CD8-positive, alpha-beta T cell (primary cell): ENCODE data around the gene TAF1L. TPM values are rescaled to one million over a fixed set of nuclear protein-coding genes. Genes with fewer than 3 reads are reported as not detected.

Experiments used
- total RNA-seq, 46 experiments: library from RNA in 2 of 46; stranded (reverse) in 2 of 46; gene quantifications; one replicate each; pipeline ENCODE4 v1.2.3 and lab custom pipeline; 2021 to 2026

The TAF1L gene
- total RNA-seq, 2 experiments from 2014 or later, result not detected

Other genes with a start within 250 kb of the TAF1L start
- gene RIGI, start 109.5 kb downstream of the TAF1L start, total RNA-seq, result 1 to 10 TPM; 3.4 to 3.9 TPM
- 10 to 100 TPM; 16.1 to 20.2 TPM for gene SMIM27, start 83.3 kb downstream of the TAF1L start, total RNA-seq
- 10 to 100 TPM; 40.6 to 41.0 TPM for gene TOPORS, start 83.1 kb downstream of the TAF1L start, total RNA-seq
- gene NDUFB6, start 62.5 kb downstream of the TAF1L start, total RNA-seq, result 10 to 100 TPM; 12.1 to 15.2 TPM
- gene TMEM215, start 147.9 kb upstream of the TAF1L start, total RNA-seq, result not detected